NK-92 treated with Interleukin-12 subunit alpha and Interleukin-12 subunit beta, amount 100 ng/mL, for 24 hours (cell line): ENCODE data around the gene TSPEAR.
"Not testable (repeated sequence)": the region's sequence is repeated elsewhere in the genome, so short reads cannot be mapped to it uniquely, and the experiment has no call there.

Experiments used
- DNase-seq: peaks from one replicate; lab custom pipeline; 2025; lab: John Stamatoyannopoulos, UW

TSPEAR gene

GRCh38 chr21:44585892-44586291 lies 125.5 kb downstream of the TSPEAR start:
- no peak for DNase-seq

- DNase-seq: no peak
Observed at GRCh38 chr21:44583800-44584147, 127.6 kb downstream of the TSPEAR start.

GRCh38 chr21:44583089-44583799 lies 128.1 kb downstream of the TSPEAR start:
- no peak for DNase-seq

- DNase-seq: no peak
Observed at GRCh38 chr21:44582055-44582454, 129.3 kb downstream of the TSPEAR start.

- no peak for DNase-seq
Observed at GRCh38 chr21:44581158-44581557, 130.2 kb downstream of the TSPEAR start.

GRCh38 chr21:44580231-44580821 lies 131.0 kb downstream of the TSPEAR start, which contains the start of gene KRTAP10-5:
Gene KRTAP10-5, minus strand, starts transcription at chr21:44580604. Its CDS starts 26 bp downstream, at chr21:44580578.
- DNase-seq: not testable (repeated sequence)

- no peak for DNase-seq
Observed at GRCh38 chr21:44579833-44580144, 131.6 kb downstream of the TSPEAR start.

- no peak for DNase-seq
Observed at GRCh38 chr21:44579056-44579832, 132.1 kb downstream of the TSPEAR start.

GRCh38 chr21:44578371-44579055 lies 132.9 kb downstream of the TSPEAR start:
- DNase-seq: no peak

- no peak for DNase-seq
Observed at GRCh38 chr21:44576025-44576420, 135.3 kb downstream of the TSPEAR start.

GRCh38 chr21:44575307-44576024 lies 135.9 kb downstream of the TSPEAR start:
- no peak for DNase-seq

GRCh38 chr21:44574457-44575306 lies 136.7 kb downstream of the TSPEAR start:
- no peak for DNase-seq

GRCh38 chr21:44573630-44574456 lies 137.5 kb downstream of the TSPEAR start, which contains the start of gene KRTAP10-4:
Gene KRTAP10-4, plus strand, starts transcription at chr21:44573729. Its CDS starts 30 bp downstream, at chr21:44573759.
- not testable (repeated sequence) for DNase-seq

- no peak for DNase-seq
Observed at GRCh38 chr21:44572959-44573583, 138.3 kb downstream of the TSPEAR start.

GRCh38 chr21:44571844-44572782 lies 139.3 kb downstream of the TSPEAR start:
- no peak for DNase-seq

GRCh38 chr21:44571296-44571695 lies 140.1 kb downstream of the TSPEAR start:
- no peak for DNase-seq

- DNase-seq: no peak
Observed at GRCh38 chr21:44569861-44570517, 141.4 kb downstream of the TSPEAR start.
